PFSK-1 (cell line): Measurements from ENCODE around the gene RBKS.

Experiments
- FOXP2 ChIP-seq: optimal IDR thresholded peaks from 2 replicates; pipeline ENCODE3; 2011; ENCODE audit warnings: borderline replicate concordance, control low read depth, inconsistent platforms; ENCODE audit not compliant: insufficient read depth; ENCODE audit errors: extremely low read length, extremely low read depth
- POLR2AphosphoS5 ChIP-seq: IDR thresholded peaks from 2 replicates; pipeline ENCODE4 v1.6.1; 2012; ENCODE audit warnings: low read depth, mild to moderate bottlenecking, control low read depth, low read length, moderate library complexity
- REST ChIP-seq, 2 experiments: IDR thresholded peaks; 2 replicates each; pipeline versions ENCODE4 v1.6.1 to v1.8.0; 2011 to 2012; ENCODE audit warnings: low read depth in 2 of 2, low read length in 2 of 2, control low read depth in 1 of 2, inconsistent platforms in 1 of 2, mild to moderate bottlenecking in 1 of 2, moderate library complexity in 1 of 2; ENCODE audit not compliant: insufficient read depth in 1 of 2
- SIN3A ChIP-seq: IDR thresholded peaks from 2 replicates; pipeline ENCODE4 v1.6.1; 2012; ENCODE audit warnings: mild to moderate bottlenecking, low read length, moderate library complexity, borderline replicate concordance; ENCODE audit not compliant: insufficient read depth
- TAF1 ChIP-seq: IDR thresholded peaks from 2 replicates; pipeline ENCODE4 v1.6.1; 2012; ENCODE audit warnings: low read length, control low read depth, borderline replicate concordance; ENCODE audit not compliant: insufficient read depth

RBKS gene

GRCh38 chr2:27766287-27766661 lies 123.9 kb downstream of the RBKS start:
- TF ChIP-seq SIN3A (no peak), POLR2AphosphoS5 (no peak), TAF1 (no peak), REST (IDR thresholded peaks at IDR 0.05; ENCODE audit: insufficient read depth in 1 of 2, low read depth in 2 of 2, low read length in 2 of 2) (no peak)

DNA sequence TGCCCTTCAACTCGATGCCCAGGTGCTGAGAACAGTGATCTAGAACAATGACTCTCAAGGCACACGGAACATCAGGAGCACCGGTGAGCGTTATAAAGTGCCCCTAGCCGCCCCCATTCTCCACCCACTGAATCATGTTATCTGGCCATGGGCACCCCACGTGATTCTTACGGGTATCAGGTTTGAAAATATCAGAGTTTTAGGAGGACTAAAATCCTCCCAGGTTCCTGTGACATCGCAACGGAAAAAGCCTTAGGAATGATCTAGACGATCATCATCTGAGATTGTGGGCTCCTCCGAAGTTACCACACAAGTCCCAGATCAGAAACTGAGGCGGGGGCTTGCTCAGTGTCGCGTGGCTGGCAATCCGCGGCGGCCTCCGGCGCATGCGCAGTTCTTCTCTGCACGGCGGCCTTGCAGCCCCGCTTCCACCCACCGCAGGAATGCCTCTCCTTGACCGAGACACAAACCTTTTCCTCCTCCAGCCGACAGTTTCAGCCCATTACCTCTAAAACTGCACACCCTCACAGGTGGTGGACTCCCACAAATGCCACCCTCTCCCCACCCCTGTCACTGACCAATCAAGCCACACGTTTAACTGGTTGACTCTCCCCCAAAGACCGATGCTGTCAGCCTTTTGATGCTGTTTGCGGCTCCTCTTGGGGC lies 124.4 kb downstream of the RBKS start:
- no peak for TF ChIP-seq POLR2AphosphoS5
- TF ChIP-seq FOXP2, result no peak
- TF ChIP-seq TAF1, result no peak
- TF ChIP-seq REST (IDR thresholded peaks at IDR 0.05; ENCODE audit: insufficient read depth in 1 of 2, low read depth in 2 of 2, low read length in 2 of 2), result no peak
- no peak for TF ChIP-seq SIN3A

- TF ChIP-seq REST (IDR thresholded peaks at IDR 0.05; ENCODE audit: insufficient read depth in 1 of 2, low read depth in 2 of 2, low read length in 2 of 2) (no peak), SIN3A (no peak), FOXP2 (no peak), POLR2AphosphoS5 (no peak), TAF1 (no peak)
These were observed 126.3 kb downstream of the RBKS start for GRCh38 chr2:27763907-27764267.

DNA sequence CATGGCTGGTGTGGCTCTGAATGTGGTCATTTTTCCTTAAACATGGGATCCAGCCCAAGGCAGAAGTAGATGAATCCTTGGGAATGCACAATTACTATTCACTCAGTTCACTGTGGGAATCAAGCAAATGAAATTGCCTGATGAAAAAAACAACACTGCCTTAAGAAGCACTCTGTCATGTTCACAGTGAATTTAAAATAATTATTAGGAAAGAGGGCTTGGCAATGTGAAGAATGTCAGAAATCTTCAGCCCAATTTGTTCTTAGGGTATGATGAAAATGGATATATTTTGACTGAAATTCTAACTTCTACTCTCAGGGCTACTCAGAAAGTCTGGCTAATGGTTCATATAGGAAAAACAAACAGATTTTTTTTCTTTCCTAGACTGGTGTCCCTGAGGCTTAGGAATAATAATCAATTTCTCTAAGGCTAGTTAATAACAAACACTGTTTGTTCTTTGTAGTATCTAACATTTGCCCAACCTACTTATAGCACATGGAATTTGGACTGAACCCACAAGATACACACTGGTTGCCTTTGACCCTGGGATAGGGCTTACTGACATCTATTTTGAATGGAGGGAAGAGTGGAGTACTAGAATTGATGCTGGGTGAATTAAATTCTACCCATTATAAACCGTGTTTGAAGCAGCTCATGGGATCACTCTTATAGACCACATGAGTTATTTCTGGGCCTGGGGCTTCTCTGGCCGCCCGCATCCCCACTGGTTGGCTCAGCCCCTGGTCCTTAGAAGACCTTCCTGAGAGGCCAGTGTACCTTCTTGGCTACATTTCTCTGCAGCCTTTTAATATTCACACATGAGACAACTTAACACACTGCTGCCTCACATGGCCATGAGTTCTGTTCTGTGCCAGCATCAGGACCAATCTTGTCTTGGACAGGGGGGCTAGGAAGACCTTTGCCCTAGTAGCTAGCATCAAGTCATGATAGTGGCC lies 127.0 kb downstream of the RBKS start:
- TF ChIP-seq POLR2AphosphoS5 (no peak), REST (IDR thresholded peaks at IDR 0.05; ENCODE audit: insufficient read depth in 1 of 2, low read depth in 2 of 2, low read length in 2 of 2) (no peak), TAF1 (no peak), SIN3A (no peak), FOXP2 (no peak)
